ENCODE results near the gene OR8G5. TPM values are rescaled to one million over a fixed set of nuclear protein-coding genes. Genes with fewer than 3 reads are reported as not detected.

The OR8G5 gene, protein sequence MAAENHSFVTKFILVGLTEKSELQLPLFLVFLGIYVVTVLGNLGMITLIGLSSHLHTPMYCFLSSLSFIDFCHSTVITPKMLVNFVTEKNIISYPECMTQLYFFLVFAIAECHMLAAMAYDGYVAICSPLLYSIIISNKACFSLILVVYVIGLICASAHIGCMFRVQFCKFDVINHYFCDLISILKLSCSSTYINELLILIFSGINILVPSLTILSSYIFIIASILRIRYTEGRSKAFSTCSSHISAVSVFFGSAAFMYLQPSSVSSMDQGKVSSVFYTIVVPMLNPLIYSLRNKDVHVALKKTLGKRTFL
- total RNA-seq = not detected in 2 replicates

GRCh38 chr11:124256076-124256475 is at the start of gene OR8G5:
OR8G5 (plus strand) TSS chr11:124256376; CDS start chr11:124264932, 8,556 bp downstream.

GRCh38 chr11:124240621-124241397 is 15.4 kb upstream of the OR8G5 start, which contains the start of gene OR8G1:
OR8G1 (plus strand) TSS chr11:124241095; CDS start chr11:124249676, 8,581 bp downstream.

GRCh38 chr11:124313849-124314248 is 57.7 kb downstream of the OR8G5 start, which contains the start of gene OR8D1:
OR8D1 (minus strand) TSS chr11:124313949; CDS start chr11:124310766, 3,183 bp downstream.

Other genes with a start within 250 kb of the OR8G5 start
- not detected in 2 replicates for gene OR10G4, start 243.4 kb upstream of the OR8G5 start, total RNA-seq
- not detected in 2 replicates for gene OR10G9, start 233.4 kb upstream of the OR8G5 start, total RNA-seq
- gene OR10G8, start 229.6 kb upstream of the OR8G5 start, total RNA-seq = not detected in 2 replicates
- not detected in 2 replicates for gene OR10G7, start 215.1 kb upstream of the OR8G5 start, total RNA-seq
- gene VWA5A, start 140.9 kb upstream of the OR8G5 start, total RNA-seq = 29.7 and 64.4 TPM in 2 replicates
- not detected in 2 replicates for gene OR10D3, start 73.0 kb upstream of the OR8G5 start, total RNA-seq
- gene OR8G1, start 15.3 kb upstream of the OR8G5 start, total RNA-seq = not detected in 2 replicates
- gene OR8D1, start 57.6 kb downstream of the OR8G5 start, total RNA-seq = not detected in 2 replicates
- gene OR8D2, start 63.8 kb downstream of the OR8G5 start, total RNA-seq = not detected in 2 replicates
- not detected in 2 replicates for gene OR8B2, start 128.1 kb downstream of the OR8G5 start, total RNA-seq
- not detected in 2 replicates for gene OR8B3, start 142.6 kb downstream of the OR8G5 start, total RNA-seq
- gene OR8B4, start 168.5 kb downstream of the OR8G5 start, total RNA-seq = not detected in 2 replicates
- gene OR8B8, start 189.3 kb downstream of the OR8G5 start, total RNA-seq = not detected in 2 replicates

Measured in aortic smooth muscle cell (primary cell).